Upper lobe of right lung (tissue), 1 donor: Measurements from ENCODE around the gene MALAT1. TPM values are rescaled to one million over a fixed set of nuclear protein-coding genes. Genes with fewer than 3 reads are reported as not detected.
A peak's percentile ranks its signal among the peaks of the same experiment; 100 is the strongest.
"Not testable (repeated sequence)": the region's sequence is repeated elsewhere in the genome, so short reads cannot be mapped to it uniquely, and the experiment has no call there.

Experiments
- ATAC-seq: fragments of 200-7000 bp; cut with Tn5 transposase; one replicate; pipeline ENCODE4 v1.9.1; 2020; ENCODE audit warnings: mild to moderate bottlenecking, moderate library complexity
- DNase-seq: peaks from one replicate; pipeline ENCODE4 v3.0.0-alpha.2; 2020
- H3K27ac ChIP-seq: fragments of 200-600 bp; one replicate; pipeline ENCODE4 v1.8.0; 2022
- H3K27me3 ChIP-seq: fragments of 200-600 bp; one replicate; pipeline ENCODE4 v1.8.0; 2022; ENCODE audit warnings: mild to moderate bottlenecking
- H3K36me3 ChIP-seq: fragments of 200-600 bp; one replicate; pipeline ENCODE4 v1.8.0; 2022
- H3K4me1 ChIP-seq: fragments of 200-600 bp; one replicate; pipeline ENCODE4 v1.8.0; 2022
- H3K4me3 ChIP-seq: fragments of 200-600 bp; one replicate; pipeline ENCODE4 v1.8.0; 2022; ENCODE audit warnings: mild to moderate bottlenecking
- H3K9me3 ChIP-seq: fragments of 200-600 bp; one replicate; pipeline ENCODE4 v1.8.0; 2022
- CTCF ChIP-seq: fragments of 200-600 bp; IDR thresholded peaks from one replicate; pipeline ENCODE4 v1.8.0; 2022; ENCODE audit warnings: antibody characterized with exemption
- intact Hi-C: fragments of 100-400 bp; cut with DNase I; formaldehyde crosslinking; loops from one replicate; pipeline ENCODE4 v1.11.0; 2022
- total RNA-seq: library from RNA; stranded (reverse); fragmentation: NEBNext Ultra II Directional; extraction: Animal tissue kit (Norgen Biotek cat#: 25700); gene quantifications from one replicate; pipeline ENCODE4 v1.2.1, GENCODE V29; 2021
- donor health status: DM: no; HTN: yes; CAD: no; lungs with severe emphysema.

The MALAT1 gene
- total RNA-seq, 1 donor from 2014 or later: 11,917 TPM

- intact Hi-C loops: loop anchor here (5.0 kb wide), 1 partner anchor 33 kb away; no protein-coding TSS in a partner anchor
- Histone ChIP-seq H3K9me3 (no peaks in the 10 kb centered on the region), H3K27ac (peak overlapping the region; percentile 100), H3K4me3 (peak overlapping the region; percentile 79), H3K36me3 (peaks cover 58% of the 10 kb centered on the region), H3K4me1 (peaks cover 37% of the 10 kb centered on the region), H3K27me3 (no peaks in the 10 kb centered on the region)
- ATAC-seq (no peak), DNase-seq (peak; percentile 56)
- no peak for TF ChIP-seq CTCF
These were observed 6.8 kb downstream of the MALAT1 start for GRCh38 chr11:65505466-65506289.

GRCh38 chr11:65506290-65506771 is 7.5 kb downstream of the MALAT1 start:
- TF ChIP-seq CTCF: no peak
- intact Hi-C loops: loop anchor here (5.0 kb wide), 1 partner anchor 34 kb away; no protein-coding TSS in a partner anchor
- H3K4me3 ChIP-seq: peak overlapping the region; percentile 79
- peak overlapping the region; percentile 100 for H3K27ac ChIP-seq
- peaks cover 55% of the 10 kb centered on the region for H3K36me3 ChIP-seq
- no peaks in the 10 kb centered on the region for H3K27me3 ChIP-seq
- no peak for ATAC-seq
- H3K4me1 ChIP-seq: peaks cover 37% of the 10 kb centered on the region
- no peaks in the 10 kb centered on the region for H3K9me3 ChIP-seq
- DNase-seq: no peak

GRCh38 chr11:65506772-65507505 is 8.1 kb downstream of the MALAT1 start:
- H3K4me3 ChIP-seq: peak overlapping the region; percentile 79
- no peak for TF ChIP-seq CTCF
- intact Hi-C loops: loop anchor here (5.0 kb wide), 1 partner anchor 35 kb away; no protein-coding TSS in a partner anchor
- no peaks in the 10 kb centered on the region for H3K27me3 ChIP-seq
- ATAC-seq: peak; percentile 2
- peaks cover 37% of the 10 kb centered on the region for H3K4me1 ChIP-seq
- H3K36me3 ChIP-seq: peaks cover 49% of the 10 kb centered on the region
- peak overlapping the region; percentile 100 for H3K27ac ChIP-seq
- no peaks in the 10 kb centered on the region for H3K9me3 ChIP-seq
- peak; percentile 67 for DNase-seq

- not testable (repeated sequence) for H3K27me3 ChIP-seq, H3K36me3 ChIP-seq, H3K4me3 ChIP-seq, ATAC-seq, H3K27ac ChIP-seq, H3K9me3 ChIP-seq
- peaks cover 11% of the 10 kb centered on the region for H3K4me1 ChIP-seq
- intact Hi-C loops: loop anchor here (10.0 kb wide), 1 partner anchor 138 kb away; no protein-coding TSS in a partner anchor
- DNase-seq: peak; percentile 33
These were observed 13.5 kb downstream of the MALAT1 start for GRCh38 chr11:65512311-65512710.

- H3K4me1 ChIP-seq: no peaks in the 10 kb centered on the region
- H3K27me3 ChIP-seq: no peaks in the 10 kb centered on the region
- intact Hi-C loops: loop anchor here (10.0 kb wide), 1 partner anchor 142 kb away; no protein-coding TSS in a partner anchor
- no peak overlapping the region for H3K4me3 ChIP-seq
- H3K27ac ChIP-seq: no peak overlapping the region
- DNase-seq (peak; percentile 28), ATAC-seq (no peak)
- H3K36me3 ChIP-seq: no peaks in the 10 kb centered on the region
- no peaks in the 10 kb centered on the region for H3K9me3 ChIP-seq
- no peak for TF ChIP-seq CTCF
These were observed 17.5 kb downstream of the MALAT1 start for GRCh38 chr11:65516135-65516968.

- DNase-seq: not testable (repeated sequence)
- intact Hi-C loops: loop anchor here (10.0 kb wide), 1 partner anchor 144 kb away; no protein-coding TSS in a partner anchor
These were observed 20.2 kb downstream of the MALAT1 start for GRCh38 chr11:65518941-65519549.

GRCh38 chr11:65521777-65522521 is 23.1 kb downstream of the MALAT1 start:
- peaks cover 39% of the 10 kb centered on the region for H3K4me1 ChIP-seq
- H3K27me3 ChIP-seq, H3K27ac ChIP-seq, ATAC-seq, H3K36me3 ChIP-seq, intact Hi-C loops, H3K9me3 ChIP-seq, H3K4me3 ChIP-seq: not testable (repeated sequence)
- DNase-seq: peak; percentile 69

More at GRCh38 chr11:65518941-65519549, 20.2 kb downstream of the MALAT1 start:
- peaks cover 23% of the 10 kb centered on the region for H3K4me1 ChIP-seq
- H3K27ac ChIP-seq, H3K9me3 ChIP-seq, H3K4me3 ChIP-seq, H3K27me3 ChIP-seq, H3K36me3 ChIP-seq, ATAC-seq: not testable (repeated sequence)
